HG02884 (cell line): Measurements from ENCODE around the gene FNBP1L.
"Not testable (repeated sequence)": the region's sequence is repeated elsewhere in the genome, so short reads cannot be mapped to it uniquely, and the experiment has no call there.

Experiments used
- ATAC-seq: cut with Tn5 transposase; IDR thresholded peaks from one replicate; pipeline ENCODE4 v1.9.1; 2021; ENCODE audit warnings: mild to moderate bottlenecking, moderate library complexity; ENCODE audit not compliant: unreplicated experiment

FNBP1L gene

DNA sequence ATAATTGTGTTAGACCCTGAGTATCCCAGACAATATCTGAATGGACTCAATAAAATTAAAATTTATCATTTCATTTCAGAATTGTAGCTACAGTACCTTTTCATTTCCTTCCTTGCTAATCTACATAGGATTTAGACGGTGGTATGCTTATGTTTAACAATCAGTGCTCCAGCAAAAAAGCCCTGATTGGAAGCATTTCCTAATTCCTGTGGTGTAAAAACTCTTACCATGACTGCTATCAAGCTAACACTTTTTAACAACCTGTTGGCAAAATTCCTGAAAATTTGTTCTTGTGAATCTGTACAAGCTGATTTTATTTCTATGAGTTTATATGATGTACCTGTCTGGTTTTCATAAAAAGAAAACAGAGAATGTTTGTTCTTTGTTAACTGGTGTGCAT is 5.2 kb upstream of the FNBP1L start:
- no peak for ATAC-seq

GRCh38 chr1:93443454-93443853 is 4.5 kb upstream of the FNBP1L start:
- ATAC-seq = no peak

DNA sequence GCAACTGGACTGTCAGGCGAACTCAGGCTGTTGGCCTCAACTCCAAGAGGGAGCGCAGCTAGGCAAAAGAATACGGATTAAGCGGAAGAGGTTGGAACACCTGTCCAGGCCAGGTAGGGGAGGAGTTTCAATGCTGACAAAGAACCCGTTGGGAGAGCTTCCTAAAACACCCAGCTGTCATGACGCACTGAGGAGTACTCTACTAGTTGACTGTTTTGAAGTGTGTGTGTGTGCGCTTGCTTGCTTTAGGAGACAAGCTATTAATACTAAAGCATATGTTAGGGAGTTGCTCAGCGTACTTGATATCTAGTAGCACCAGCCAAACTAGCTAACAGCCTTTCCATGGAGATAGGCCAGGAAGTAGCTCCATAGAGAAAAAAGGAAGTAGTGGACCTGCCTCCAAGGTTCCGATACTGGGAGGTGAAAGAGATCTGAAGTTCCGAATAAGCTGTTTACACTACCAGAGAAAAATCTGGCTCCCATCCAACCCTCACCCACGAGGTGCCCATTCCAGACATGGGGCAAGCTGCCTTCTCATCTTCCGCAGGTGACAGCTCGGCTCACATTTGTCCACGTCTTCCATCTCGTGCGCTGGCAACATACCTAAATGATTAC is 974 bp upstream of the FNBP1L start:
- ATAC-seq = no peak

DNA sequence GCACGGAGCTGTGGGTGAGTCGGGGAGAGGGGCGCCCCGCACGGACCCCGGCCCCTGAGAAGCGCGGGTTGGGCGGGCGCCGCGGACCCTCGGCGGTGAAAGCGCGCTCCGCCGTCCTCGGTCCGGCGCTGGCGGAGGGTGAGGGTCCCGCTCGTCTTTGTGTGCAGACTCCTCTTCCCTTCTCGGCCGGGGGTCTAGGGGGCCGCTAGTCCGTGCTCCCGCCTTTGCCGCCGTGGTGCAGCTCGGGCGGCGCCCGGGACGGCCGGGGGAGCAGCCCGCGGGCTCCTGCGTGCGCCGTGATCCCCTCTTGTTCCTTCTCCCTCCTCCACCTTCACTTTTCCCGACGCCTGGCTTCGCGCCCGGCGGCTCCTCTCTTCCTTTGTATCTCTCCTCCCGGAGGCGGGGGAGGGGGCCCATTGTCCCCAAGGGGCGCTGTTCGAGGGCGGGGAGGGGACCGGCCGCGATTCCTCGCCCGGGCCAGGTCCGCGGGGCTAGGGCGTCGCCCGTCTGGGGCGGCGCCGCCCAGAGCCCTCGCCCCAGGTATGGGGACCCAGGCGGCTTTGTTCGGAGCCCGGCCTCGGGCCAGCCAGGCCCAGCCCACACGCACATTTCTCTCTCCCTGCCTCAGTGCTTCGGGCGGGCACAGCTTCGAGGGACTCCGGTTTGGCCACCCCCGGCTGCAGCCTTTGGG is 519 bp downstream of the FNBP1L start:
- ATAC-seq = peak; percentile 30

DNA sequence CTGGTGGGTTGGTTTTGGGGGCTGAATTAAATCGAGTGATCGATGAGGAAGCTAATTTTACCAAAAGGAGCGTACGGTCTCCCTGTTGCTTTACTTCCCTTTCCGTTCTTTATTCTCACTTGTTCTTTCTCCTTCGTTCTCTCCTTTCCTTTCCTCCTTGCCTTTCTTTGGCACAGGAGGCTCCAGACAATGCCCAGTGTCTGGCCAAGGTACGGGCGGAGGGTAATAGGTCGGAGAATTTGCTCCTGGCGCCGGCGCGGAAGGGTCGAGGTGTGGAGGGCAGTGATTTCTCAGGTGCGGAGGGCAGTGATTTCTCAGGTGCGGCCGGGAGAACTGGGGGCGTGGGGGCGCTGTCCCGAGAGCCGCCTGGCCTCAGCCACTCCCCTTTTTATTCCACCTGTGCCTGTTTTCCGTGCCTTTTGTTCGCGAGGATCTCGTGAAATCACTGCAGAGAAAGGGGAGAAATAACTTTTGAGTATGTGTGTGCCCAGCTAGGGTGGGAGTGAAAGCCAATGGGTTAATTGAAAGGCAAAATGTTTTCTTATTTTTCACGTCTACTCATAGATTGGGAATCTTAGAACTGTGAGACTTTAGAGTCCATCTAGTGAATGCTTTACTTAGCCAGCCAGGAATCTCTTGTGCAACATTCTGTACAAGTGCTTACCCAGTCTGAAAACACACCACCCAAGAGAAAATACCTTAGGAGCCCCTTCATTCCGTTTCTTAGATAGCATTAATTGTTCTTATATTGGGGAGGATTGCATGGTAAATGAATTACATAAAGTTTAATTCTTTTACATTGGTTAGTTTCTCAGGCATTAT is 1.3 kb downstream of the FNBP1L start:
- ATAC-seq = no peak

DNA sequence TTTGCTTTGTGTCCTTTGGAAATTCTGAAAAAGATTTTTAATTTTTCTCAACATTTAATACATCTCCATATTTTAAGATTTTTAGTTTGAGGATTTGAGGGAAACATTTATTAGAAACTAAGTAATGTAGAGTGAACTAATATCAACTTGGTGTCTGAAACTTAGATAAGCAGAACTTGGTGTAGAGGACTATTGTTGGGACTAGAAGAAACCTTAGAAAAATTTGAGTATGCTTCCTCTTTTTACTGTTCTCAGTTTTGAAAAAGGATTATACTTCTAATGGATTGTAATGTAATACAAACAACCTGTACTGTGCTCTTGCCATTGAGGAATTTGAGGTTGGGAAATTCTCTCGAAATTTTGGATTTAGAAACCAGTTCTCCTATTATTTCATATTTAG is 2.4 kb downstream of the FNBP1L start:
- no peak for ATAC-seq

DNA sequence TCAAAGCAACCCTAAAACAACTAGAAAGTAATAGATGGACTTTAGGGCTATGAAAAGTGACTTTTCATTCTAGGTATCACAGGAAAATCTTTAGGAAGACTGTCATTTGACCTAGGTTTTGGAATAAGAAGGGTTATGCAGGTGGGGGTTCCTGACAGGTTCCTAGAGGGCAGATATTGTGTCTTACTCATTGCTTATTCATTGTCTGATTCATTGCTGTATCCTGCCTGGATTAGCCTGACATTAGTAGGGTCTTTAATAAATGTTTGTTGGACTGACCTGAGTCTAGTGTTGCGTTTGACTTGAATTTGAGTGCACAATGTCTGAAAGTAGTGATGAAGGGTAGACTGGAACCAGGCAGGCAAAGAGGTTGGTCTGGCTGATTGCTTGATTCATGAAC is 6.0 kb downstream of the FNBP1L start:
- ATAC-seq = no peak

DNA sequence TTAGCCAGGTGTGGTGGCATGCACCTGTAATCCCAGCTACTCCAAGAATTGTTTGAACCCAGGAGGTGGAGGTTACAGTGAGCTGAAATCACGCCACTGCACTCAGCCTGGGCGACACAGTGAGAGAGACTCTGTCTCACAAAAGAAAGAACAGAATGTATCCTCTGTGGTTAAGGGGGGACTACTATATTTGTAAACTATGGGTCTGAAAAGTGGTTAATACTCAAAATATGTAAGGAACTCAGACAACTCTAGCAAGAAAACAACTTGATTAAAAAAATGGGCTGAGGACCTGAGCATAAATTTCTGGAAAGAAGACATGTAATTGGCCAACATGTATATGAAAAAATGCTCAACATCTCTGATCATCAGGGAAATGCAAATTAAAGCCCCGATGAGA is 11.2 kb downstream of the FNBP1L start:
- ATAC-seq = no peak

DNA sequence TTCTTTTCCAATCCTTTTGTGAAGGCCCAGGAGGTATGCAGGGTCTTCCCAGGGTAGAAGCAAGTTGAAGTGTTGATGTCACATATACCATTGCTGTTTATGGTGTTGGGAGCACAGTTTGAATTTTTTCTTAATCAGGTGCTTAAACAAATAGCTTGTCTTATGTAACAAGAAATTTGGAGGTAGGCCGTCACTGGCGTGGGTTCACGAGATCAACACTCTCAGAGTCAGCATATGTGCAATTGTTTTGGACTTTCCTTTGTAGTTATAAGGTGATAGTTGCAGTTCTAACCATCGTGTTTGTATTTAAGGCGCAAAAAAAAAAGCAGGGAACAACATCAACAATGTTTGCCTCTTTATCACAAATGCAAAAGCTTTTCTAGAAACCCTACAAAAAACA is 13.3 kb downstream of the FNBP1L start:
- ATAC-seq = no peak

GRCh38 chr1:93463960-93464359 is 16.0 kb downstream of the FNBP1L start:
- no peak for ATAC-seq

GRCh38 chr1:93465371-93466082 is 17.6 kb downstream of the FNBP1L start:
- not testable (repeated sequence) for ATAC-seq

DNA sequence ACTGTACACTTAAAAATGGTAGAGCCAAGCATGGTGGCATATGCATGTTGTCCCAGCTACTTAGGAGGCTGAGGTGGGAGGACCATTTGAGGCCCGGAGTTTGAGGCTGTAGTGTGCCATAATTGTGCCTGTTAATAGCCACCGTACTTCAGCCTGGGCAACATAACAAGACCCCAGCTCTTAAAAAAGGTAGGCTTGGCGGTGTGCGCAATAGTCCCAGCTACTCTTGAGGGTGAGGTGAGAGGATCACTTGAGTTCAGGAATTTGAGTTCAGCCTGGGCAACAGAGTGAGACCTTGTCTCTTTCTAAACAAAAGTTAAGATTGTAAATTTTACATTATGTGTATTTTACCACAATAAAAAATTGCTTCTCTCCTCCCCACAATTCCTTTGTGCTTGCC is 19.7 kb downstream of the FNBP1L start:
- ATAC-seq = no peak

- no peak for ATAC-seq
Observed at GRCh38 chr1:93468662-93469061, 20.7 kb downstream of the FNBP1L start.

DNA sequence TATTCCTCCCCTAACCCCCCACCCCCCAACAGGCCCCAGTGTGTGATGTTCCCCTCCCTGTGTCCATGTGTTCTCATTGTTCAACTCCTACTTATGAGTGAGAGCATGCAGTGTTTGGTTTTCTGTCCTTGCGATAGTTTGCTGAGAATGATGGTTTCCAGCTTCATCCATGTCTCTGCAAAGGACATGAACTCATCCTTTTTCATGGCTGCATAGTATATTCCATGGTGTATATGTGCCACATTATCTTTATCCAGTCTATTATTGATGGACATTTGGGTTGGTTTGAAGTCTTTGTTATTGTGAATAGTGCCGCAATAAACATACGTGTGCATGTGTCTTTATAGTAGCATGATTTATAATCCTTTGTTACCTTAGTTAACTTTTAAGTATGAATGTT is 21.3 kb downstream of the FNBP1L start:
- not testable (repeated sequence) for ATAC-seq

DNA sequence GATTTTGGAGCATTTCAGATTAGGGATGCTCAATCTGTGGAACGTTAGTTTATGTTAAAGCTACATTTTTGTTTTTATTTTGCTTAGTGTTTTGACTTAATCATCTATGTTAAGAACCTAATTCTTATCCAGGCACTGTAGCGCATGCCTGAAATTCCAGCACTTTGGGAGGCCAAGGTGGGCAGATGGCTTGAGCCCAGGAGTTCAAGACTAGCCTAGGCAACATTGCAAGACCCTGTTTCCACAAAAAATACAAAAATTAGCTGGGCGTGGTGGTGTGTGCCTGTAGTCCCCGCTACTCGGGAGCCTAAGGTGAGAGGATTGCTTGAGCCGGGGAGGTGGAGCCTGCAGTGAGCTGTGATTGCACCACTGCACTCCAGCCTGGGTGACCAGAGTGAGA is 23.4 kb downstream of the FNBP1L start:
- no peak for ATAC-seq

GRCh38 chr1:93471911-93472310 is 24.0 kb downstream of the FNBP1L start:
- no peak for ATAC-seq

GRCh38 chr1:93474321-93474720 is 26.4 kb downstream of the FNBP1L start:
- no peak for ATAC-seq

- no peak for ATAC-seq
Observed at GRCh38 chr1:93475681-93476080, 27.8 kb downstream of the FNBP1L start.

GRCh38 chr1:93479133-93479745 is 31.3 kb downstream of the FNBP1L start:
- ATAC-seq = not testable (repeated sequence)

- ATAC-seq = not testable (repeated sequence)
Observed at GRCh38 chr1:93481899-93482298, 34.0 kb downstream of the FNBP1L start.

DNA sequence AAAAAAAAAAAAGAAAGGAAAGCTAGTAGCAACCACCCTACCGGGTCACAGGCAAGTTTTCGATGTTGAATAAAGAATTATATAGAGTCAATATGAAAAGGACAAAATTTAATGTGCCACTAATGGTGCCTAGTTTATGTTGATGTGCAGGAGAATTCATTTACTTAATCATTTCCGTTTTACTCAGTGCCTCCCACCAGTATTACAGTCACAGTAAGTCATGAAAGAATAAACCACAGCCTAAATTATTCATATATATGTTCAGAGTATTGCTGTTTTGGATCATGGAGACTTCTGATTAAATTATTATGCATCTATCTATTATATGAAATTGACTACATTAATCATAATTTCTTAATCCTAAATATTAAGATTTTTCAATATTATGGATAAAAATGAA is 35.3 kb downstream of the FNBP1L start:
- no peak for ATAC-seq
